ENCODE data around the gene KCNIP4.

- TF ChIP-seq EZH2 (IDR thresholded peaks at IDR 0.05; ENCODE audit: borderline replicate concordance, low read depth, low read length, severe bottlenecking) (no peak), POLR2AphosphoS5 (IDR thresholded peaks at IDR 0.05; ENCODE audit: insufficient read depth, low read depth, low read length) (no peak), POLR2A (IDR thresholded peaks at IDR 0.05; ENCODE audit: low read depth, low read length) (no peak), MAX (IDR thresholded peaks at IDR 0.05; ENCODE audit: insufficient read depth, insufficient read length) (no peak), FOS (IDR thresholded peaks at IDR 0.05; ENCODE audit: borderline replicate concordance, insufficient read depth, low read length) (no peak), JUN (IDR thresholded peaks at IDR 0.05; ENCODE audit: borderline replicate concordance, insufficient read depth, insufficient read length, low read depth) (no peak)
- TF ChIP-seq, protein P1, sequence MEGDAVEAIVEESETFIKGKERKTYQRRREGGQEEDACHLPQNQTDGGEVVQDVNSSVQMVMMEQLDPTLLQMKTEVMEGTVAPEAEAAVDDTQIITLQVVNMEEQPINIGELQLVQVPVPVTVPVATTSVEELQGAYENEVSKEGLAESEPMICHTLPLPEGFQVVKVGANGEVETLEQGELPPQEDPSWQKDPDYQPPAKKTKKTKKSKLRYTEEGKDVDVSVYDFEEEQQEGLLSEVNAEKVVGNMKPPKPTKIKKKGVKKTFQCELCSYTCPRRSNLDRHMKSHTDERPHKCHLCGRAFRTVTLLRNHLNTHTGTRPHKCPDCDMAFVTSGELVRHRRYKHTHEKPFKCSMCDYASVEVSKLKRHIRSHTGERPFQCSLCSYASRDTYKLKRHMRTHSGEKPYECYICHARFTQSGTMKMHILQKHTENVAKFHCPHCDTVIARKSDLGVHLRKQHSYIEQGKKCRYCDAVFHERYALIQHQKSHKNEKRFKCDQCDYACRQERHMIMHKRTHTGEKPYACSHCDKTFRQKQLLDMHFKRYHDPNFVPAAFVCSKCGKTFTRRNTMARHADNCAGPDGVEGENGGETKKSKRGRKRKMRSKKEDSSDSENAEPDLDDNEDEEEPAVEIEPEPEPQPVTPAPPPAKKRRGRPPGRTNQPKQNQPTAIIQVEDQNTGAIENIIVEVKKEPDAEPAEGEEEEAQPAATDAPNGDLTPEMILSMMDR (IDR thresholded peaks at IDR 0.05; ENCODE audit: extremely low read depth in 1 of 2, insufficient read depth in 1 of 2, low read depth in 1 of 2, low read length in 2 of 2): no peak
Measured at GRCh38 chr4:20904966-20905365, 1043.6 kb downstream of the KCNIP4 start.

Measured in endothelial cell of umbilical vein (primary cell).